Measurements from ENCODE around the gene PDE5A.
"Not testable (repeated sequence)": the region's sequence is repeated elsewhere in the genome, so short reads cannot be mapped to it uniquely, and the experiment has no call there.

DNA sequence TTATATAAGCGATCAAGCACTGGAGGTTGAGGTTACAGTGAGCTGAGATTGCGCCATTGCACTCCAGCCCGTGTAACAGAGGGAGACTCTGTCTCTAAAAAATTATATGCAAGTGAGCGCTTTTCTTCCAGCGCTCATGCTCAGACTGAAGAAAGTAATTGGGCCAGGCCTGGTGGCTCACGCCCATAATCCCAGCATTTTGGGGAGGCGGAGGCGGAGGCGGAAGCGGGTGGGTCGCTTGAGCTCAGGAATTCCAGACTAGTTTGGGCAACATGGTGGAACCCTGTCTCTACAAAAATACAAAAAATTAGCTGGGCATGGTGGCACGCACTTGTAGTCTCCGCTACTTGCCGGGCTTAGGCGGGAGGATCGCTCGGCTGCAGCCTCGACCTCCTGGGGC, 172.9 kb downstream of the PDE5A start:
- TF ChIP-seq, protein P1, sequence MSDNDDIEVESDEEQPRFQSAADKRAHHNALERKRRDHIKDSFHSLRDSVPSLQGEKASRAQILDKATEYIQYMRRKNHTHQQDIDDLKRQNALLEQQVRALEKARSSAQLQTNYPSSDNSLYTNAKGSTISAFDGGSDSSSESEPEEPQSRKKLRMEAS (IDR thresholded peaks at IDR 0.05) = not testable (repeated sequence)
- TF ChIP-seq, protein P2, sequence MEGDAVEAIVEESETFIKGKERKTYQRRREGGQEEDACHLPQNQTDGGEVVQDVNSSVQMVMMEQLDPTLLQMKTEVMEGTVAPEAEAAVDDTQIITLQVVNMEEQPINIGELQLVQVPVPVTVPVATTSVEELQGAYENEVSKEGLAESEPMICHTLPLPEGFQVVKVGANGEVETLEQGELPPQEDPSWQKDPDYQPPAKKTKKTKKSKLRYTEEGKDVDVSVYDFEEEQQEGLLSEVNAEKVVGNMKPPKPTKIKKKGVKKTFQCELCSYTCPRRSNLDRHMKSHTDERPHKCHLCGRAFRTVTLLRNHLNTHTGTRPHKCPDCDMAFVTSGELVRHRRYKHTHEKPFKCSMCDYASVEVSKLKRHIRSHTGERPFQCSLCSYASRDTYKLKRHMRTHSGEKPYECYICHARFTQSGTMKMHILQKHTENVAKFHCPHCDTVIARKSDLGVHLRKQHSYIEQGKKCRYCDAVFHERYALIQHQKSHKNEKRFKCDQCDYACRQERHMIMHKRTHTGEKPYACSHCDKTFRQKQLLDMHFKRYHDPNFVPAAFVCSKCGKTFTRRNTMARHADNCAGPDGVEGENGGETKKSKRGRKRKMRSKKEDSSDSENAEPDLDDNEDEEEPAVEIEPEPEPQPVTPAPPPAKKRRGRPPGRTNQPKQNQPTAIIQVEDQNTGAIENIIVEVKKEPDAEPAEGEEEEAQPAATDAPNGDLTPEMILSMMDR (IDR thresholded peaks at IDR 0.05) = not testable (repeated sequence)
- not testable (repeated sequence) for TF ChIP-seq POLR2A (IDR thresholded peaks at IDR 0.05; ENCODE audit: low read length); TFCP2L1 (CRISPR knock-in tag; IDR thresholded peaks at IDR 0.05); CHD4 (IDR thresholded peaks at IDR 0.05; ENCODE audit: borderline replicate concordance); NFE2L2 (conservative IDR thresholded peaks at IDR 0.05; ENCODE audit: low read length); FOSB (CRISPR knock-in tag; IDR thresholded peaks at IDR 0.05); RAD21 (conservative IDR thresholded peaks at IDR 0.05 in 1 of 2, IDR thresholded peaks at IDR 0.05 in 1 of 2); CEBPB (IDR thresholded peaks at IDR 0.05); KDM5A (IDR thresholded peaks at IDR 0.05); RCOR1 (IDR thresholded peaks at IDR 0.05; ENCODE audit: low read depth, low read length)
- TF ChIP-seq, protein P3, sequence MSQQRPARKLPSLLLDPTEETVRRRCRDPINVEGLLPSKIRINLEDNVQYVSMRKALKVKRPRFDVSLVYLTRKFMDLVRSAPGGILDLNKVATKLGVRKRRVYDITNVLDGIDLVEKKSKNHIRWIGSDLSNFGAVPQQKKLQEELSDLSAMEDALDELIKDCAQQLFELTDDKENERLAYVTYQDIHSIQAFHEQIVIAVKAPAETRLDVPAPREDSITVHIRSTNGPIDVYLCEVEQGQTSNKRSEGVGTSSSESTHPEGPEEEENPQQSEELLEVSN (IDR thresholded peaks at IDR 0.05; ENCODE audit: borderline replicate concordance, low read depth) = not testable (repeated sequence)
- TF ChIP-seq, protein P4, sequence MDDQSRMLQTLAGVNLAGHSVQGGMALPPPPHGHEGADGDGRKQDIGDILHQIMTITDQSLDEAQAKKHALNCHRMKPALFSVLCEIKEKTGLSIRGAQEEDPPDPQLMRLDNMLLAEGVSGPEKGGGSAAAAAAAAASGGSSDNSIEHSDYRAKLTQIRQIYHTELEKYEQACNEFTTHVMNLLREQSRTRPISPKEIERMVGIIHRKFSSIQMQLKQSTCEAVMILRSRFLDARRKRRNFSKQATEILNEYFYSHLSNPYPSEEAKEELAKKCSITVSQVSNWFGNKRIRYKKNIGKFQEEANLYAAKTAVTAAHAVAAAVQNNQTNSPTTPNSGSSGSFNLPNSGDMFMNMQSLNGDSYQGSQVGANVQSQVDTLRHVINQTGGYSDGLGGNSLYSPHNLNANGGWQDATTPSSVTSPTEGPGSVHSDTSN (IDR thresholded peaks at IDR 0.05) = not testable (repeated sequence)

Measured in A549 (cell line).